ENCODE results near the gene ADAMTS4.

The ADAMTS4 gene

DNA sequence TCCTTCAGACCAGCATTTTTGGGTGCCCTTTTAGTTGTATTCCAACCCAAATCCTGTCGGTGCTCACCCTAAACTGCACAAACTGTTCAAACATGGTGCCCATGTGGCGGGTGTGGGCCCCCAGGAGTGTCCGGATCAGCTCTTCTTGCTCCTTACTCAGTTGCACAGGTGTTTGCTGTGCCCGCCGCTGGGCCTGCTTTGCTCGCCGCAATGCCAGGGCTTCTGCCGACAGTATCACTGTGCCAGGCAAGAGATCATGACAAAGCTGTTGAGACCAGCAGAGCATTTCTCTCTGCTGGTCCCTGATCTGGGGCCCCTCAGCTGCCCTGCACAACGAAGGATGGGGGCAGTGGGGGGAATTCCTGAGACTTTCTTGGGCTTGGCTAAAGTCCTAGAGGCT is 34.2 kb upstream of the ADAMTS4 start:
- no peak for DNase-seq (ENCODE audit: extremely low read depth, low read depth)
- TF ChIP-seq CTCF (IDR thresholded peaks at IDR 0.05; ENCODE audit: low read depth, low read length, missing control alignments), result no peak
- H3K4me3 ChIP-seq (replicated peaks; ENCODE audit: low read depth, low read length), result no peak overlapping the region

DNA sequence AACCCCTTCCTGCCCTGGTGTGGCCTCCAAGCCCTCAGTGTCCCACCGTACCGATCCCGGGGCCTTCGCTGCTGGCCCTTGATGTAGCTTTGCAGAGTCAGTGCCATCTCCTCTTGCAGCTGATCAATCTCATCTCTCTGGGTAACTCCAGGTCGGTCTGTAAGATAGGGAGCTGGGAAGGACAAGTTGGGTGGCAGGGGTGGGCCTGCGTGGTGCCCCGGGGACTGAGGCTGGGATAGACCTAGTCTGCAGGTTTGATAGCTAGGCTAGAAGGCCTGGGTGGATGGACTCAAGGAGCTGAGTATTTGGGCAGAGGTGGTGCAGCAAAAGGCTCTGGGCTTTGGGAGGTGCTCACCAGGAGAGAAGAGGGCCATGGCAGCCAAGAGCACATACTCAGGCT is 31.9 kb upstream of the ADAMTS4 start:
- DNase-seq (ENCODE audit: extremely low read depth, low read depth), result no peak
- H3K4me3 ChIP-seq (replicated peaks; ENCODE audit: low read depth, low read length), result no peak overlapping the region
- no peak for TF ChIP-seq CTCF (IDR thresholded peaks at IDR 0.05; ENCODE audit: low read depth, low read length, missing control alignments)

- H3K4me3 ChIP-seq (replicated peaks; ENCODE audit: low read depth, low read length), result no peak overlapping the region
- DNase-seq (ENCODE audit: extremely low read depth, low read depth), result no peak
- peak; percentile 9 for TF ChIP-seq CTCF (IDR thresholded peaks at IDR 0.05; ENCODE audit: low read depth, low read length, missing control alignments)
Measured at GRCh38 chr1:161229896-161230295, 31.0 kb upstream of the ADAMTS4 start.

- TF ChIP-seq CTCF (IDR thresholded peaks at IDR 0.05; ENCODE audit: low read depth, low read length, missing control alignments), result no peak
Measured at GRCh38 chr1:161228032-161228431, 29.2 kb upstream of the ADAMTS4 start.

DNA sequence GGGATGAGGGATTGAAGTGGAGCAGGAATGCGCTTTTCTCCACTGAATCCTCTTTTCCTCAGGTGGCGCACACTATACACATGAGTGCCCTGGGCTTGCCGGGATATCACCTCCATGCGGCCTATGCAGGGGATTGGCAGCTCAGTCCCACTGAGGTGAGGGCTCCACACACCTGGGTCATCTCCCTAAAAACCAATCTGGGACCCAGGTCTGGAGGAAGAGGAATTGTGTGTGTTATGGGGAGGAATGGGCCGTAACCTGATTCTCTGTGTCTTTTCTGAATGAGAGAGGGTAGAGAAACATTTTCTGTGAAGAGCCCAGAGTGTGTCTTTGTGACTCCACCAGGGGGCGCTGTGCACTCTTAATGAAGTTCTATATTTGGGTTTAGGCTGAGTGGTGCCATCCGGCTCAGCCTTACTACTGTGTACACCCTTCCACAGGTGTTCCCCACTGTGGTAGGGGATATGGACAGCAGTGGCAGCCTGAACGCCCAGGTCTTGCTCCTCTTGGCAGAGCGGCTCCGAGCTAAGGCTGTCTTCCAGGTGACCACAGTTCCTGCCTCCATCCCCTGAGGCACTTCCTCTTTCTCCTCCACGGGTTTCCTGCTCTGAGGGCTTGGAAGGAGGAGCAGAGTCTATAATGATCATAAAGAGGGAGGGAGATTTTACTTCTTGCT is 28.5 kb upstream of the ADAMTS4 start:
- peak; percentile 55 for DNase-seq (ENCODE audit: extremely low read depth, low read depth)
- TF ChIP-seq CTCF (IDR thresholded peaks at IDR 0.05; ENCODE audit: low read depth, low read length, missing control alignments), result peak; percentile 79
- H3K4me3 ChIP-seq (replicated peaks; ENCODE audit: low read depth, low read length), result peak overlapping the region; percentile 65

More at GRCh38 chr1:161228032-161228431, 29.2 kb upstream of the ADAMTS4 start:
- H3K4me3 ChIP-seq (replicated peaks; ENCODE audit: low read depth, low read length), result no peak overlapping the region
- no peak for DNase-seq (ENCODE audit: extremely low read depth, low read depth)

DNA sequence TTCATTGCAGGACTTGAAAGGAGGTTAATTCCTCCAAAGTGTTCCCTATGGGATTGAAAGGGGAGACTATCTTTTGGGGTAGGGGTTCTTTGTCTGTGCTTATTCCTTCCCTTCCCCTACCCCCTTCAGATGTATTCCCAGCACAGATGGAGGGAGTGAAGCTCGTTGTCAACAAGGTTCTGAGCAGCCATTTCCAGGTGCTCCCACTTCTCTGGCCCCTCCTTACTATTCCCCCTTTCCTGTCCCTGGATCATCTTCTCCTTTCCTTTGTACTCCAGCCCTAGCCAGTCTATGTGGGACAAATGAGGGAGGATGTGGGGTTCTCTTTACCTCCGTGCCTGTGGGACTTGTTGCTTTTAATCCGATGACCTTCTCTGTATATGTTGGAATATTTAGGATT is 27.9 kb upstream of the ADAMTS4 start:
- DNase-seq (ENCODE audit: extremely low read depth, low read depth), result no peak
- no peak for TF ChIP-seq CTCF (IDR thresholded peaks at IDR 0.05; ENCODE audit: low read depth, low read length, missing control alignments)

DNA sequence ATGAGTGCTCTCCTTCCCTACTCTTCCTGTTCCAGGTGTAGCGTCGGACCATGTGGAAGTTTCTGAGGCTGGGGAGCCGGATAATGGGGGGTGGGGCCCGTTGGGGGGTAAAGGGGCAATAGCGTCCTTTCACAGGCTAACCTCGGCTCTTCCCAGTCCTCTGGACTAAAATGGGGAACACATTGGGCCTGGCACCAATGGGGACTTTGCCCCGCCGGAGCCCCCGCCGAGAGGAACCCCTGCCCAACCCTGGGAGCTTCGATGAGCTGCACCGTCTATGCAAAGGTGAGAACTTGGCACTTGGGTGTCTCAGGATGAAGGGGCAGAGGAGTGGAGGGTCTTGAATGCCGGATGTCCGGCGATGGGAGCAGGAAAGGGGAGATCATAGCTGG is 27.5 kb upstream of the ADAMTS4 start:
- DNase-seq (ENCODE audit: extremely low read depth, low read depth), result no peak
- H3K4me3 ChIP-seq (replicated peaks; ENCODE audit: low read depth, low read length), result peak overlapping the region; percentile 65
- no peak for TF ChIP-seq CTCF (IDR thresholded peaks at IDR 0.05; ENCODE audit: low read depth, low read length, missing control alignments)

More for the DNA sequence above, 27.9 kb upstream of the ADAMTS4 start:
- peak overlapping the region; percentile 65 for H3K4me3 ChIP-seq (replicated peaks; ENCODE audit: low read depth, low read length)

Data from HFF-Myc (cell line).